CD4-positive, alpha-beta T cell treated with Interleukin-10 for 1 hour (primary cell): ENCODE results near the gene SEMA4B.
A peak's percentile ranks its signal among the peaks of the same experiment; 100 is the strongest.
"Not testable (repeated sequence)": the region's sequence is repeated elsewhere in the genome, so short reads cannot be mapped to it uniquely, and the experiment has no call there.

Experiments
- DNase-seq: peaks from one replicate; pipeline ENCODE4 v3.0.0-alpha.2; 2020

Gene SEMA4B

DNA sequence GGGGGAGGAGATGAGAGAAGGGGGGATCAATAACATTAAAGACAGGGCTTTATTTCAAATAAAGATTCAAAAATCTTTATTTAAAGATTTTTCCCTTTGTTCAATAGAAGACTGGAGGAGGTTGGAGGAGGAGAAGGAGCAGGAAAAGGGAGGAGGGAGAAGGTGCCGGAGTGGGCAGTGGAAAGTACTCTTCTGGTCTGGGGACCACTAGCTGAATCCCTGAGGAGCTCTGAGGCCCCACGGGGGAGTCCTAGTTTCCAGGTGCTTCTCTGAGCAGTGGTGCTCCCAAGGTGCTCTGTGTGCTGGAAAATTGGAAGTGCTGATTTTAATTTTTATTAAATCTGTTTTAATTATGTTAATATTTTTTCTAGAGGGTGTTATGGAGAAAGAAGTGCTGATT is 19.4 kb upstream of the SEMA4B start:
- DNase-seq, result no peak

DNA sequence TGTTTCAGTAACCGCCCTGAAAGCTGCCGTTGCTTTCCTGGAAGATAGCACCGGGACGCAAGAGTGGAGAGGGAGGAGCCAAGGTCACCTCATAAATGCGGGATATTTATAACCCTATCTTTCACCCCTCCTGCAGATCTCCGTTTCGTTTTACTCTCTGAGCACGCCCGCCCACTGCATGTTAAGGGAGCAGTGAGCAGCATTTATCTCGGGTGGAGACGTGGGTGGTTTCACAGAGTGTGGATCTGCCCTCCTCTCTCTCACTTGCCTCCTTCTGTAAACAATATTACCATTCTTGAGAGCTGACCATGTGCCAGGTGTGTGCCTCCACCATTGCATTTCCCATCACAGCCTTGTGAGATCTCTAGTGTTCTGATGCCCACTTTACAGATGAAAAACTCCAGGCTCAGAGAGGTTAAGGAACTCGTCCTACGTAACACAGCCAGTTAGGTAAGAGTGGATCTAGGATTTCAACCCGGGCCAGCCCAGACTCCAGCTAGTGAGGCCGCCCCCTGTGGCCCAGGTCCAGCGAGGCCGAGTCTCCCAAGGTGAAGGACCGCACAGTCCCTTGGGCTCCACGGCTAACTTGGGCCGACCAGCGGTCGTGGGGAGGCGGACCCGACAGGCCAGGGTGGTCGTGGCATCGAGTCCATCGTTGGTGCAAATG is 16.9 kb upstream of the SEMA4B start:
- peak; percentile 40 for DNase-seq

DNA sequence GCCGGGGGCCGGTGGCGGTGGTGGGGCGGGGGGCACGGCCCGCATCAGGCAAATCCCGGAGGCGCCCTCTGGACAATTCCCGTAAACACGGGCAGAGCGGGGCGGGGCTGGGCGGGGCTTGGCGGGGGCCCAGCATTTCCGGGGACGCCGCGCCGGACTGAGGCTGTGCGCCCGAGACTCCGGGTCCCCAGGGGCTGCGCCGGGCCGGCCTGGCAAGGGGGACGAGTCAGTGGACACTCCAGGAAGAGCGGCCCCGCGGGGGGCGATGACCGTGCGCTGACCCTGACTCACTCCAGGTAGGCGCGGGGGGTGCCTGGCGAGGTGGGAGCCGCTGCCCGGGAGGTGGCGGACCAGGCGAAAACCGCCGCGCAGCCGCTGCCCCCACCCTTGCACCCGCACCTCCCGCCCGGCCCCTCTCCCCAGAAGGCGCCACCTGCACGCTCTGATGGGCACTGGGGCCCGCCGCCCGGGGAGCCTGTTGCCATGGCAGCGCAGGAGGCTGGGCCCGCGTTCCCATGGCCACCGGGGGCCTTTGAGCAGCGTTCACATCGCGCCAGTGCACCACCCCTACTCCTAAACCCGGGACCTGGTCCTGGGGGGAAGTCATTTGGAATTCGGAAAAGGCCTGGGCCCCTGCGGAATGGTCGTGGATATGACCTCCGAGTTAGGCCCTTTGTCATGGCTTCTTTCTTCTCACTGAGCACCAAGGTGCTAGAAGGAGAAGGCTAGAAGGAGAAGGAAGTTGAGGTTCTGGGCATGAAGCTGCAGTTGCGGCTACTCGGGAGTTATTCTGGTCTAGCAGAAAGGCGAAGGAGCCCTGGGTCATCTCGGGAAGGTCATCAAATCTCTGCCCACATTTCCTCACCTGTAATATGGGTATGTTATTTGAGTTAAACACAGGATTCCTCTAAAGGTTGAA is 16.1 kb upstream of the SEMA4B start:
- peak; percentile 69 for DNase-seq

DNA sequence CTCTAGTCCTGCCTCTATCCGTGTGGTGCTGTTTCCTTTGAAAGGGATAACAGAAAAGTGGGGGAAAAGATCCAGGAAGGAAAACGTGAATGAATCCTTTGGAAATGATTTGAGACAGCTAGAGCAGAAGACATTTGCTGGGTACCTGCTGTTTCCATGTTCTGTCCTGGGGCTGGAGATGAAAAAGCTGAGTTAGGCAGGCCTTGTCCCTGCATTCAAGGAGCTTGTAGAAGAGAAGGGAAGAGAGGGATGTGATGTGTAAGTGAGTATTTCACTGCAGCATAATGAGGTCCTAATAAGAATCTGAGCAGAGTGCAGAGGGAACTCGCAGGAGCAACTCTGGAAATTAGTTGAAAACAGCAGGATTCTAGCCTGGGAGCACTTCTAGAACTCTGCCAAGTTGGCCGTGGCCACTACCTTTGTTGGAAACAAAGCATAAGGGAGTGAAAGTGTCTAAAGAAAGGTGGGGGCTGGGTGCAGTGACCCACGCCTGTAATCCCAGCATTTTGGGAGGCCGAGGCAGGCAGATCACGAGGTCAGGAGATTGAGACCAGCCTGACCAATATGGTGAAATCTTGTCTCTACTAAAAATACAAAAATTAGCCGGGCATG is 13.8 kb upstream of the SEMA4B start:
- DNase-seq, result no peak

DNA sequence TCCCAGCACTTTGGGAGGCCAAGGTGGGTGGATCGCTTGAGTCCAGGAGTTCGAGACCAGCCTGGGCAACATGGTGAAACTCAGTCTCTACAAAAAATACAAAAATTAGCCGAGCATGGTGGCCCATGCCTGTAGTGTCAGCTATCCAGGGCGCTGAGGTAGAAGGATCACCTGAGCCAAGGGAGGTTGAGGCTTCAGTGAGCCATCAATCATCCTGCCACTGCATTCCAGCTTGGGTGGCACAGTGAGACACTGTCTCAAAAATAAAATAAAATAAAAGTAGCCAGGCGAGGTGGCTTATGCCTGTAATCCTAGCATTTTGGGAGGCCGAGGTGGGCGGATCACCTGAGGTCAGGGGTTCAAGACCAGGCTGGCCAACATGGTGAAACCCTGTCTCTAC is 13.1 kb upstream of the SEMA4B start:
- not testable (repeated sequence) for DNase-seq

DNA sequence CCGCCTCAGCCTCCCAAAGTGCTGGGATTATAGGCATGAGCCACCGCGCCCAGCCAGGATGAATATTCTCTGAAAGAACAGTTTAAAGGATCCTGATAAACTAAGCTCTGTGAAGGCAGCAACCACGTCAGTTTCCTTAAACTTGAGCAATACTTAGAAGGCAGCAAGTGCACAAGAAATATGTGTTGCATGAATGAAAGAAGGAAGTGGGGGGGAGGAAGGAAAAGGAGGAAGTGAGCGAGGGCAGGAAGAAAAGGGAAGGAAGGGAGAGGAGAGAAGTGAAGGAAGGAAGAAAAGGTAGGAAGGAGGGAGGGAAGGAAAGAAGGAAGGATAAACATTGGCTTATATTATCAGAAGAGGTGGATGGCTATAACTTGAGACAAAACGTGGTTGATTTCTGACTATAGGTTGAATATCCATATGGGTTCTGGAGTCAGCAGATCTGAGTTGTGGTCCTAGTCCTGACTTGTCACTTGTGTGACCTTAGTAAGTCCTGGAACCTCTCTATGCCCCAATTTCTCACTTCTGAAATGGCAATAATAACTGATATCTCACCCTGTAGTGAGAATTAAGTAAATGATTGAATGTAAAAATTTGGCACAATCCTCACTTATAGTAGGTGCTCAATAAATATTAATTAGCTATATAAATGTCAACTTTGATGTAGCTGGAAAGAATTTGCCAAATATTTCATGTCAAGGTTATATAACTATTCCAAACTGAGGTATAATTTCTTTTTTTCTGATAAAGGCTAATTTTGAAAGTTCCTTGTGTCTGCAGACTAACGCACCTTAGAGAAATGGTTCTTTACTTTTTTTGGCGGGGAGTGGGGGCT is 12.0 kb upstream of the SEMA4B start:
- DNase-seq, result no peak

DNA sequence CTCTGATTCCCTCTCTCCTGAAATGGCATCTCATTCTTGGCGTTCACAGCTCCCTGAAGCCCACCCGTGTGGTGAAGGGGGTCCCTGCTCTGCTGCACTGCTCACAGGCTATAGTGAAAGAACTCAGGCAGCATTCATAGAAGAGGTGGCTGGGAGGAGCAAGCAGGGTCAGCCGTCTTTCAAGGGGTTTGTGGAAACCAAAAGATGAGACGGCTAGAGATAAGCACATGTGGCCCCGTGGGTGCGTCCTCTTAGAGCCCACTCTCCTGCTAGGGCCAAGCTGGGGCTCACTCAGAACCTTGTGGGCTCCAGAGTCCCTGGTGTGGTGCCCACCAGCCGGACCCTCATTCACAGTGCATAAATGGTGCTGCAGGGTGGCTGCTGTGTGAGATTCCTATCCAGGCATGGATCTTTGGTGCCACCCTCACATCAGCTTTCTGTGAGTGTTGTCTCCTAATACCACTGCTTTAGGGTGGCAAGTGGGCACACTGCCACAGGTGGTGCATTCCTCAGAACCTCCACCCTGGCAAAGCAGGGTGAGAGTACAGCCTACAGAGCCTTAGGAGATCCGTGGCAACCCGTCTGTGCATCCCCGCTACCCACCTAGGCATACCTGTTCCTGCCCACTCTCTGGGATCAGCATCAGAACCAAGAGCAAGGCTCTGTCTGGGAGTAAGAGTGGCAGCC is 11.2 kb upstream of the SEMA4B start:
- DNase-seq, result no peak

DNA sequence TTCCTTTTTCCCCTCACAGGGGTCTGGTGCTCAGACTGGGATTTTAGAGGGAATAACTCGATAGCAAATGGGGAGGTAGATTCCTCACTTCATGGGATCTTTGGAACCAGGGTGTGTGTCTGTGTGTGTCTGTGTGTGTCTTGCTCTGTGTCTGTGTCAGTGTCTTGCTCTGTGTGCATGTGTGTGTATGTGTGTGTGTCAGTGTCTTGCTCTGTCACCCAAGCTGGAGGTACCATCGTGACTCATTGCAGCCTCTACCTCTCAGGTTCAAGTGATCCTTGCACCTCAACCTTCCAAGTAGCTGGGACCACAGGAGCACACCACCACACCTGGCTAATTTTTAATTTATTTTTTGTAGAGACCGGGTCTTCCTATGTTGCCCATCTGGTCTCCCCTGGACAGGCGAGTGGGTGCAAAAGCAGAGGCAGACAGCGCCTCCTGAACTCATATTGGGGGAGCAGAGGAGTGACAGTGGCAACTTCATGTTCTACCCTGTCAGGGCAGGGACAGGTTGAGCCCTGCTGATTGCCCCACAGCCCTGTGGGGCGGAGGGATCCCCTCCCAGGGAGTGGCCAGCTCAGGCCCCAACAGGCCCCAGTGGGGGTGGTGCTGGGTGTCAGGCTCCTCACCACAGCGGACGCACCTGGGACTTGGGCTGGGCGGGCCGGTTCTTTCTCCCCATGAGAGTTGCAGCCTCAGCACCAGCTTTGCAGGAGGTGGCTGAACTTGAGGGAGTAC is 10.4 kb upstream of the SEMA4B start:
- DNase-seq, result no peak

DNA sequence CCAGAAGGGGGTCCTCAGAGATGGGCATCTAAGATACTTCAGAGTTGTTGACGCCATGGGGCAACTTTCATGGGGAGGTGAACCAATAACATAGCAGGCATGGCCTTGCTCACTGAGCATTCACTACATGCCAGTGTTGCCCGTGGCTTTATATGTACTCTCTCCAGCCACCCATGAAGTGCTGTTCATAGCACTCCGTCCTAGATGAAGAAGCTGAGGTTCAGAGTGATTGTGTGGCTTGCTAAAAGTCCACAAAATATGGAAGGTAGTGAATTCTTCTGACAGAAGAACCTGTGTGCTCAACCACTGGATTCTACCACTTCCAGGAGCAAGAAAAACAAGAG is 9.8 kb upstream of the SEMA4B start:
- DNase-seq, result no peak

DNA sequence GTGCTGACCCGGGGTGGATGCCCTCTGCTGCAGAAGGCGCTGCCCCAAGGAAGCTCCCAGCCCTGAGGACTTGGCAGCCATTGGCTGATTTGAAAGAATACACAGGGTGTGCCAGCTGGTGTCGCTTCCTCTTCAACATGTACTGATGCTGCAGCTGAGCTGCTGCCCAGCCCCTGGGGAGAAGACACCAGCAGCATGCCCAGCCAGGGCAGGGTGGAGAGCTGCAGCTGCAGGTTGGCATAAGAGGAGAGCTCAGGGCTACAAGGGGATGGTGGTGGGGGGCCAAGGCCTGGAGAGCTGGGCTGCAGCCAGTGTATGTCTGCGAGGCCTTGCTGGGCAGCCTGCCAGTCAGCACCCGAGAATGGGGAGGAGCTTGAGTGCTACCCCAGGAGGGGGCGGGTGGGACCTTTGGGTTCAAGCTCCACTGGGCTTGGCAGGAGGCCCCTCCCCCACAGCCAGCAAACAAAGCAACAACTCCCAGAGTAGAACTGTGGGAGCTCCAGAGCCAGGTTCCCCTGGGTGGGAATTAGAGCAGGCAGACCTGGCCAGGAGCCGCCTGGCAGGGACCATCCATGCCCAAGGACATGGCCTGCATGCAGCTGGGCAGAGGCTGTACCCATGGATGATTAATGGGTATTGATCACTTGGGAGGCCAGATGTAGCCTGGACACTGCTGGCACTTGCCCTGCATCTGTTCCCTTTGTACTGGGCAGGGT is 9.2 kb upstream of the SEMA4B start:
- DNase-seq, result peak; percentile 42

DNA sequence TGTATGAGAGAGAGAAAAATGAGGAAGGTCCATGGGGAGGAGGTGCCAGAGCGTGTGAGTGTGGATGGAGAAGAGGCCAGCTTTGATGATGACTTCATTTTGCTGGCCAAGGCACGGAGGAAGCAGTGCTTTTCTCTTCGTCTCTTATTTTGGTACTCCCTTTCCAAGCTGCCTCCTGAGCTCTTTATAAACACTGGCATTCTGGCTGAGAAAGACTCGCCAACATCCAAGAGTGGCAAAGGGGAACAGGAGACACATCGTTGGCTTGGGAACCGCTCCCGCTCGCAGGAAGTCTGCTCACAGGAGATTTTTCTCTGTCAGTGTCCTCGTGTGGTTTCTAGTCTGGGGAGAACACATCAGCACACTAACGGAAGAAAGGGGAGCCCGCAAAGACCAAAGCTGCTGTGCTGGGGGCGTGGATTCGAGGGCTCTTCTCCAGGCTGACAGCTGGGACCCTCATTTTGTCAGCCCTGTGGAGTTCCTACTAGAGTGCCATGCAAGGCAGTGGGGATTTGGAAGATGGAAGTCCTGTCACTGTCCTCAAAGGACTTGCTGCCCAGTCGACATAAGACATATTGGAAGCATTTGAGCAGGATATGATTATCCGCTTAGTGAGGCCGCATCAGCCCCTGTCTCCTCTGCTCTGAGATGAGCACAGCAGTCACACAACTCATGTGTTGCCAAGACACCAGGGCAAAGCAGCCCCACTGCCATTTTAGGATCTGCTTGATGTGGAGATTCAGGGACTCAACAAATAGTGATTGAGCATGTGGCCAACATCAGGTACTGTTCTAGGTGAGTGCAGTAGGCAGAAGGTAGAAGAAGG is 8.0 kb upstream of the SEMA4B start:
- no peak for DNase-seq

DNA sequence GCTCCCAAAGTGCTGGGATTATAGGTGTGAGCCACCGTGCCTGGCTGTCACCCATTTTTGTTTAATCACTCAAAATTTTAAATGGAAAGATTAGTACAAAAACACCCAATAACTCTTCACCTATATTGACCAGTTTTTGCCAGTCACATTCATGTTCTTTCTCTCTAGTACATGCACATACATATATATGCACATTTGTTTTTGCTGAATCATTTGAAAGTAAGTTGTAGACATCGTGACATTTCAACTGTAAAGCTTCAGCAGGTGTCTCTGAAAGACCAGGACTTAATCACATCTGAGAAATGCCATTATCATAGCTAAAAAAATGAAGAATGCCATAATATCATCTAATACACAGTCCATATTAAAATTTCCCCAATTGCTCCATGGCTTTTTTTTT is 6.5 kb upstream of the SEMA4B start:
- DNase-seq, result no peak

DNA sequence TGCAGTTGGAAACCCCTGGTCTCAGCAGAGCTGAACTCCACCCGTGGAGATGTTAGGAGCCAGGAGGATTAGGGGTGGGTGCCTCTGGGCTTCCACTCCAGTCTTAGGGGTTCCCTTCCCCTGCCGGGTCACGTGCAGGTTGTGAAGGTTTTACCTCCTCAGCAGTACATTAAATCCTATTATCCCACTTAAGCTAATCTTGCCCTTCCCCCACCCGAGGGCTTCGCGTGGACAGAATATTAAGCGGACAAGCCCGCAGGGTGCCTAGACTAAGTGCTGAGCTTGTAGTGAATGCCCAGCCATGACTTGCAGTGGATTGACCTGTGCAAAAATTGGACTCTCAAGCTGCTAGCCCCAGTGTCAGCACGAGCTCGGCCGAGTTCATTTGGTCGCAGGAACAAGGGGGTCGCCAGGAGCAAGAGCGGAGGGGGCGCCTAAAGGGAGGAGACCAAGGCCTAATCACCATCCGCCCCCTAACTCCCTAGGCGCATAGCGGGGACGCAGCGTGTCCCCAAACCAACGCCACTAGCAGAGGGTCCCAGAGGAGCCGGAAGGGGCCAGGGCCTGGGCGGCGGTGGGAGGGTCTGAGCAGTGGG is 498 bp upstream of the SEMA4B start:
- DNase-seq, result no peak

DNA sequence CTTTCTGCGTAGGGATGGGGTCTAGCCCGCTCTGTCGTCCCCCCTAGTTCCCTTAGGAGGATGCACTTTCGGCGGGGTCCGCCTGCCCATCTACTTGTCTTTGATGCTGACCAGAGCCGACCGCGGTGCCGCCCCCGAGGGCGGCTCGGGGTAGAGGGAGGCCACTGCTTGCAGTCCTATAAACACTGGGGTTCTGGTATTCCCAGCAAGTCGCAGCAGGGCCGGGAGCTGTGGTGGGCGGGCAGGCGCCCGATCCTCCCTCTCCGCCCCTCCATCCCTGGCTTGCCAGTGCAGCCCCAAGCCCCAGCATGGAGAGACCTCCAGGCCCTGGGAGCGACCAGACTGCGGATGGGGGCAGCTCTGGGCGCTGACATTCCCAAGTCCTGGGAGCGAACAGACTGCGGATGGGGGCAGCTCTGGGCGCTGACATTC is 830 bp downstream of the SEMA4B start:
- DNase-seq, result no peak

DNA sequence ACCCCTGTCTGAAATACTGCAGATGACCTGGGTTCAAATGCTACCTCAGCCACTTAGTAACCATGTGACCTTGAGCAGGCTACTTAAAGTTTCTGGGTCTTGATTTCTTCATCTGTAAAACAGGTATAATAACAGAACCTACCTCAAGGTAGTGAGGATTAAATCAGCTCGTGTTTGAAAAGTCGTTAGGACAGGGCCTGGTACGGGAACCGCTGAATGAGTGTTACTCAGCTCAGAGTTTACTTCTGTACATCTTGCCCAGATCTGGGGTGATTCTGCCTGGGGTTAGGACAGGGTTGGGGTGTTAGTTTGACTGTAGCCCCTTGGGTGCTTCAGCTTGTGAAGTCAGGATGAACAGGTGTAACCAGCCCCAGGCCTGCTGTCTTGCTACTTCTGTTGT is 1.8 kb downstream of the SEMA4B start:
- DNase-seq, result no peak

DNA sequence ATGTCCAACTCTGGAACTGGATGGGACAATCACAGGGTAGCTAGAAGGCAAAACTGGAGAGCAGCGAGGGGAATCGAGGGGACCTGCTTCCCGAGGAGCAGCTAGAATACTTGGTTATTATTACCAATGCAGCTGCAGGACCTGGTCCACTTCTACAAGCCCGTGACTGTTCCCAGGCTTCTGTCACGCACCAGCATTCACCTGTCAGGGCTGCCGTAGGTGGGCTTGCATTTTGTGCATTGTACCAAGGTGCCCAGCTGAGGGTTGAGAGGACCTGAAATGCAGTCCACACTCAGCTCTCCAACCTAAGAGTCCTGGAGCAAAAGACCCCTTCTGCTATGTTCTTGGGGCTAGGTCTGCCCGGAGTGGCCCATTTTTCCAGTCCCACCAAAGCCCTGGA is 2.3 kb downstream of the SEMA4B start:
- DNase-seq, result no peak

DNA sequence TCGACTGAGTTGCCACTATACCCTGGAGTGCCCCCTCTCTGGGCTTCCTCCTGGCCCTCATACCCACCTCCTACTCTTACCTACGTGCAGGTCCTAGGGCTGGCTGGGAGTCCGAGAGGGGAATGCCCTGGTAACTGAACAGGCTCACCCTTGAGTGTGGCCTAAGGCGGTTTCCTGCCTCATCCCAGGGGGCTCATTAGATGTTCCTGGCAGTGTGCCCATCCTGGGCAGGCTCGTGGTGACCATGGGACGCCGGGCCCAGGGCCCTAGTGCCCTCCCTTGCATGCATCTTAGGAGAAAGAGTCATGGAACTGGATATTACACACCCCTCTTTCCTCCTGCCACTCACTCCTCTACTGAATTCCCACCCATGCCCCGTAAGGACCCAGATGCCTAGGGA is 2.8 kb downstream of the SEMA4B start:
- no peak for DNase-seq

DNA sequence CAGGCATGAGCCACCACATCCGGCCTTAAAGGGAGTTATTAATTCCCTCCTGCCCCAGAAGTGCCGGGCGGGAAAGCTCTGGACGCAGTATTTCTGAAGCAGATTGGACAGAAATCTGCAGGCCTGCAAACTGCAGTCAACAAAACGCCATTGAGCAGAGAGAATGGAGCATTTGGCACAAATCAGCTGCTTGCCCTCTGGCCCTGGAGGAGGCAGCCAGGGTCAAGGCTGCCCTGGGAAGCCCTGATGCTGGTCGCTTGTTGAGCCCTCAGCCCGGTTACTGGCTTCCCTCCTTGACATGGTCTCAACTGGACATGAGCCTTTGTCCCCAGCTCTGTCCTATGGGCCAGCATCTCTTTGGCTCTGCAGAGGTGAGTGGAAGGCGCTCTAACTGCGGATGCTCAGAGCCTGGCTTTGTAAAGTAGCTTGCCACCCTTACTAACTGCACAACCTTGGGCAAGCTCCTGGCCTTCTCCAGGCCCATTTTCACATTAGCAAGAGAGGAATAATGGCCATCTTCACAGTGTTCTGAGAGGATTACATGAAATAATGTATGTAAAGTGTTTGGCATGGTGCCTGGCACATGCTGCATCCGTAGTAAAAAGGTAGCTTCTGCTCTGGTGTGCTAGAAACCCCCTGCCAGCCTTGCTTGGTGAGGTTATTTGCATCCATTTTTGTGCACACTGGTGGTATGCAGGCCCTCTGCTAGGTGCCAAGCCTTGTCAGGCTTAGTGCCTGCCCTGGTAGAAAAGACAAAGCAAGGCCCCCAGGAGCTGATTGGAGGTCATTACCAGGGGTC is 4.1 kb downstream of the SEMA4B start:
- no peak for DNase-seq

DNA sequence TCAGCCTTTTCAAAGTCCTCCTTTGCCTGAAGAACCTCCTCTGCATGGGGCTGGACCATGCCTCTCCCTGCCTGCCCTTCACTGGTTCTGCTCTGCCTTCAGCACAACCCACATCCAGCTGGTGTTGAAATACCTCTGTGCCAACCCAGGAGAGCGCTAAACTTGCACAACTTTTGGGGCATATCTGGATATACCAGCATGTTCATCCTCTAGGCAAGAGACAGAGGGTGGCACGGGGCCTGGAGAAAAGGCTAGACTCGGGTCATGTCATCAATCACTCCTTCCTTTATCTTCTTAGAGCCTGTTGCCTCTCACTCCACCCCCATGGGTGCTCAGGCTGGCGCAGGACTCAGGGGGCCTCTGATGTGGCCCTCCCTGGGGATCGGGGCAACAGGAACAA is 4.8 kb downstream of the SEMA4B start:
- no peak for DNase-seq
